GM12878 (cell line): Measurements from ENCODE around the gene NEAT1. TPM values are rescaled to one million over a fixed set of nuclear protein-coding genes. Genes with fewer than 3 reads are reported as not detected.
A peak's percentile ranks its signal among the peaks of the same experiment; 100 is the strongest.

Source experiments
- BCL11A ChIP-seq: IDR thresholded peaks from 2 replicates; pipeline ENCODE4 v1.6.1; 2011; ENCODE audit warnings: low read depth, low read length
- CBX5 ChIP-seq: sonication (generic); IDR thresholded peaks from 2 replicates; pipeline ENCODE4 v1.6.1; 2016; ENCODE audit warnings: low read depth, moderate library complexity, mild to moderate bottlenecking, inconsistent platforms
- CEBPB ChIP-seq, 2 experiments: fragments of 150-350 bp in 1 of 2; IDR thresholded peaks; 2 replicates each; pipeline ENCODE4 v1.6.1; 2012 to 2014; ENCODE audit warnings: low read depth in 2 of 2, low read length in 2 of 2, borderline replicate concordance in 1 of 2, inconsistent platforms in 1 of 2
- EZH2 ChIP-seq: IDR thresholded peaks from 2 replicates; pipeline ENCODE4 v1.6.1; 2012; ENCODE audit warnings: low read depth, mild to moderate bottlenecking, control low read depth, inconsistent platforms, low read length, borderline replicate concordance; ENCODE audit not compliant: control insufficient read depth
- FOXK2 ChIP-seq: fragments of 450-650 bp; IDR thresholded peaks from 2 replicates; pipeline ENCODE4 v1.6.1; 2017; ENCODE audit warnings: mild to moderate bottlenecking, moderate library complexity
- GABPA ChIP-seq: IDR thresholded peaks from 2 replicates; pipeline ENCODE4 v1.6.1; 2014; ENCODE audit warnings: antibody characterized with exemption, low read depth, mild to moderate bottlenecking, inconsistent platforms
- HCFC1 ChIP-seq: fragments of 150-350 bp; IDR thresholded peaks from 2 replicates; pipeline ENCODE4 v1.6.1; 2014; ENCODE audit warnings: low read length
- JUNB ChIP-seq: IDR thresholded peaks from 2 replicates; pipeline ENCODE4 v1.6.1; 2016; ENCODE audit warnings: antibody characterized with exemption, mild to moderate bottlenecking
- MTA2 ChIP-seq: fragments of 450-650 bp; IDR thresholded peaks from 2 replicates; pipeline ENCODE4 v1.6.1; 2016; ENCODE audit warnings: low read depth, mild to moderate bottlenecking, moderate library complexity
- MYB ChIP-seq: fragments of 150-350 bp; IDR thresholded peaks from 2 replicates; pipeline ENCODE4 v1.6.1; 2014; ENCODE audit warnings: mild to moderate bottlenecking, low read depth, low read length, borderline replicate concordance
- NBN ChIP-seq: fragments of 450-650 bp; IDR thresholded peaks from 2 replicates; pipeline ENCODE4 v1.6.1; 2016
- NR2C1 ChIP-seq: fragments of 450-650 bp; IDR thresholded peaks from 2 replicates; pipeline ENCODE4 v1.6.1; 2017; ENCODE audit warnings: antibody characterized with exemption, mild to moderate bottlenecking, moderate library complexity
- PKNOX1 ChIP-seq: fragments of 450-650 bp; IDR thresholded peaks from 2 replicates; pipeline ENCODE4 v1.6.1; 2016; ENCODE audit warnings: mild to moderate bottlenecking
- POLR2AphosphoS2 ChIP-seq: IDR thresholded peaks from 2 replicates; pipeline ENCODE4 v1.6.1; 2011; ENCODE audit warnings: low read depth, mild to moderate bottlenecking, low read length, improper control_type of control experiment, moderate library complexity
- RB1 ChIP-seq: fragments of 450-650 bp; formaldehyde crosslinking; IDR thresholded peaks from 2 replicates; pipeline ENCODE4 v1.6.1; 2017; ENCODE audit warnings: mild to moderate bottlenecking, borderline replicate concordance
- SKIL ChIP-seq: fragments of 450-650 bp; IDR thresholded peaks from 2 replicates; pipeline ENCODE4 v1.6.1; 2017; ENCODE audit warnings: mild to moderate bottlenecking, low read depth, inconsistent platforms; ENCODE audit not compliant: poor library complexity, severe bottlenecking
- SUPT20H ChIP-seq: IDR thresholded peaks from 2 replicates; pipeline ENCODE4 v1.6.1; 2011; ENCODE audit warnings: low read depth, mild to moderate bottlenecking, low read length, moderate library complexity, borderline replicate concordance; ENCODE audit not compliant: control insufficient read depth
- TCF7 ChIP-seq: IDR thresholded peaks from 2 replicates; pipeline ENCODE4 v1.6.1; 2014; ENCODE audit warnings: antibody characterized with exemption, borderline replicate concordance
- WRNIP1 ChIP-seq: IDR thresholded peaks from 2 replicates; pipeline ENCODE4 v1.6.1; 2011; ENCODE audit warnings: low read depth, low read length, improper control_type of control experiment, borderline replicate concordance
- YBX1 ChIP-seq: fragments of 450-650 bp; IDR thresholded peaks from 2 replicates; pipeline ENCODE4 v1.6.1; 2016; ENCODE audit warnings: antibody characterized with exemption
- polyA plus RNA-seq, 11 experiments: library from polyadenylated mRNA; depleted of rRNA in 4 of 11; unstranded in 6 of 11; stranded (reverse) in 5 of 11; fragments of >200 nt; fragmentation: Nextera tagmentation in 4 of 11; fragmentation: Illumina TruSeq in 1 of 11; extraction: Ambion mirVana in 4 of 11; extraction: Trizol in 1 of 11; gene quantifications; 1 replicate in 1 of 11; 2 replicates in 10 of 11; pipeline versions ENCODE4 v1.2.1 to v1.2.3, GENCODE V29; 2011 to 2016; ENCODE audit warnings: inconsistent platforms in 2 of 11, missing spikeins in 2 of 11, low read depth in 1 of 11
- total RNA-seq, 4 experiments: library from RNA; depleted of rRNA in 3 of 4; stranded (reverse); fragments of >200 nt in 3 of 4; fragmentation: Illumina TruSeq in 1 of 4; extraction: Trizol in 1 of 4; gene quantifications; 2 replicates each; pipeline versions ENCODE4 v1.2.1 to v1.2.3, GENCODE V29; 2013 to 2021
- TF ChIP-seq, protein P1 (sequence below): fragments of 450-650 bp; IDR thresholded peaks from 2 replicates; pipeline ENCODE4 v1.6.1; 2017; ENCODE audit warnings: low read depth, mild to moderate bottlenecking, moderate library complexity
- TF ChIP-seq, protein P2 (sequence below): IDR thresholded peaks from 2 replicates; pipeline ENCODE4 v1.6.1; 2012; ENCODE audit warnings: mild to moderate bottlenecking, low read depth, low read length

The NEAT1 gene
- total and polyA plus RNA-seq, 10 of the 15 experiments (the other 5 are each of a cell fraction or from before 2014, with no cell fraction given), result 13.6 to 328 (median 69.4) TPM

DNA sequence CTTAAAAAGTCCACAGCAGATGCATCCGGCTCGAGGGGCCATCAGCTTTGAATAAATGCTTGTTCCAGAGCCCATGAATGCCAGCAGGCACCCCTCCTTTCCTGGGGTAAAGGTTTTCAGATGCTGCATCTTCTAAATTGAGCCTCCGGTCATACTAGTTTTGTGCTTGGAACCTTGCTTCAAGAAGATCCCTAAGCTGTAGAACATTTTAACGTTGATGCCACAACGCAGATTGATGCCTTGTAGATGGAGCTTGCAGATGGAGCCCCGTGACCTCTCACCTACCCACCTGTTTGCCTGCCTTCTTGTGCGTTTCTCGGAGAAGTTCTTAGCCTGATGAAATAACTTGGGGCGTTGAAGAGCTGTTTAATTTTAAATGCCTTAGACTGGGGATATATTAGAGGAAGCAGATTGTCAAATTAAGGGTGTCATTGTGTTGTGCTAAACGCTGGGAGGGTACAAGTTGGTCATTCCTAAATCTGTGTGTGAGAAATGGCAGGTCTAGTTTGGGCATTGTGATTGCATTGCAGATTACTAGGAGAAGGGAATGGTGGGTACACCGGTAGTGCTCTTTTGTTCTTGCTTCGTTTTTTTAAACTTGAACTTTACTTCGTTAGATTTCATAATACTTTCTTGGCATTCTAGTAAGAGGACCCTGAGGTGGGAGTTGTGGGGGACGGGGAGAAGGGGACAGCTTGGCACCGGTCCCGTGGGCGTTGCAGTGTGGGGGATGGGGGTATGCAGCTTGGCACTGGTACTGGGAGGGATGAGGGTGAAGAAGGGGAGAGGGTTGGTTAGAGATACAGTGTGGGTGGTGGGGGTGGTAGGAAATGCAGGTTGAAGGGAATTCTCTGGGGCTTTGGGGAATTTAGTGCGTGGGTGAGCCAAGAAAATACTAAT, 1.9 kb downstream of the NEAT1 start (continued):
- TF ChIP-seq, protein P1, sequence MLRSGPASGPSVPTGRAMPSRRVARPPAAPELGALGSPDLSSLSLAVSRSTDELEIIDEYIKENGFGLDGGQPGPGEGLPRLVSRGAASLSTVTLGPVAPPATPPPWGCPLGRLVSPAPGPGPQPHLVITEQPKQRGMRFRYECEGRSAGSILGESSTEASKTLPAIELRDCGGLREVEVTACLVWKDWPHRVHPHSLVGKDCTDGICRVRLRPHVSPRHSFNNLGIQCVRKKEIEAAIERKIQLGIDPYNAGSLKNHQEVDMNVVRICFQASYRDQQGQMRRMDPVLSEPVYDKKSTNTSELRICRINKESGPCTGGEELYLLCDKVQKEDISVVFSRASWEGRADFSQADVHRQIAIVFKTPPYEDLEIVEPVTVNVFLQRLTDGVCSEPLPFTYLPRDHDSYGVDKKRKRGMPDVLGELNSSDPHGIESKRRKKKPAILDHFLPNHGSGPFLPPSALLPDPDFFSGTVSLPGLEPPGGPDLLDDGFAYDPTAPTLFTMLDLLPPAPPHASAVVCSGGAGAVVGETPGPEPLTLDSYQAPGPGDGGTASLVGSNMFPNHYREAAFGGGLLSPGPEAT, result no peak
- TF ChIP-seq SUPT20H (no peak), BCL11A (no peak; the same call in none of the 2 replicates), JUNB (no peak), TCF7 (no peak), POLR2AphosphoS2 (peak; percentile 73), NR2C1 (peak; percentile 24; the same call in 1 of the 2 replicates), NBN (0 out of 2 replicates have a peak, but pooled peaks have one; percentile 83), MYB (peak; percentile 57; the same call in 1 of the 2 replicates), RB1 (no peak), CEBPB (IDR thresholded peaks at IDR 0.05; ENCODE audit: borderline replicate concordance in 1 of 2, low read depth in 2 of 2, low read length in 2 of 2) (no peak), PKNOX1 (no peak), YBX1 (no peak), GABPA (no peak), HCFC1 (no peak), FOXK2 (no peak), MTA2 (no peak), CBX5 (no peak), SKIL (no peak), WRNIP1 (no peak), EZH2 (no peak)
- TF ChIP-seq, protein P2, sequence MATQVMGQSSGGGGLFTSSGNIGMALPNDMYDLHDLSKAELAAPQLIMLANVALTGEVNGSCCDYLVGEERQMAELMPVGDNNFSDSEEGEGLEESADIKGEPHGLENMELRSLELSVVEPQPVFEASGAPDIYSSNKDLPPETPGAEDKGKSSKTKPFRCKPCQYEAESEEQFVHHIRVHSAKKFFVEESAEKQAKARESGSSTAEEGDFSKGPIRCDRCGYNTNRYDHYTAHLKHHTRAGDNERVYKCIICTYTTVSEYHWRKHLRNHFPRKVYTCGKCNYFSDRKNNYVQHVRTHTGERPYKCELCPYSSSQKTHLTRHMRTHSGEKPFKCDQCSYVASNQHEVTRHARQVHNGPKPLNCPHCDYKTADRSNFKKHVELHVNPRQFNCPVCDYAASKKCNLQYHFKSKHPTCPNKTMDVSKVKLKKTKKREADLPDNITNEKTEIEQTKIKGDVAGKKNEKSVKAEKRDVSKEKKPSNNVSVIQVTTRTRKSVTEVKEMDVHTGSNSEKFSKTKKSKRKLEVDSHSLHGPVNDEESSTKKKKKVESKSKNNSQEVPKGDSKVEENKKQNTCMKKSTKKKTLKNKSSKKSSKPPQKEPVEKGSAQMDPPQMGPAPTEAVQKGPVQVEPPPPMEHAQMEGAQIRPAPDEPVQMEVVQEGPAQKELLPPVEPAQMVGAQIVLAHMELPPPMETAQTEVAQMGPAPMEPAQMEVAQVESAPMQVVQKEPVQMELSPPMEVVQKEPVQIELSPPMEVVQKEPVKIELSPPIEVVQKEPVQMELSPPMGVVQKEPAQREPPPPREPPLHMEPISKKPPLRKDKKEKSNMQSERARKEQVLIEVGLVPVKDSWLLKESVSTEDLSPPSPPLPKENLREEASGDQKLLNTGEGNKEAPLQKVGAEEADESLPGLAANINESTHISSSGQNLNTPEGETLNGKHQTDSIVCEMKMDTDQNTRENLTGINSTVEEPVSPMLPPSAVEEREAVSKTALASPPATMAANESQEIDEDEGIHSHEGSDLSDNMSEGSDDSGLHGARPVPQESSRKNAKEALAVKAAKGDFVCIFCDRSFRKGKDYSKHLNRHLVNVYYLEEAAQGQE, result 0 out of 2 replicates have a peak, but pooled peaks have one; percentile 4
